Activated CD8-positive, alpha-beta memory T cell treated with anti-CD3 and anti-CD28 coated beads, Interleukin-2, amount 10 ng/mL, durations not matched to agents 7 days and 5 days (primary cell): ENCODE data around the gene CADPS. TPM values are rescaled to one million over a fixed set of nuclear protein-coding genes. Genes with fewer than 3 reads are reported as not detected.
A peak's percentile ranks its signal among the peaks of the same experiment; 100 is the strongest.

Experiments
- ATAC-seq: fragments of 150-1000 bp; cut with Tn5 transposase; one replicate; pipeline ENCODE4 v1.10.0; 2021; ENCODE audit warnings: moderate library complexity
- CTCF ChIA-PET: fragments of 350-600 bp; sonication (Branson Sonifier 250); formaldehyde crosslinking; loops from one replicate; lab custom pipeline; 2021; ENCODE audit warnings: antibody characterized with exemption; lab: Charles Lee
- DNase-seq: peaks from one replicate; pipeline ENCODE4 v3.0.0-alpha.2; 2020
- H3K27ac Mint-ChIP-seq: one replicate; pipeline ENCODE4 v1.8.0; 2021; ENCODE audit warnings: mild to moderate bottlenecking, mixed read lengths
- H3K27me3 Mint-ChIP-seq: one replicate; pipeline ENCODE4 v1.8.0; 2021; ENCODE audit warnings: mixed read lengths
- H3K36me3 Mint-ChIP-seq: one replicate; pipeline ENCODE4 v1.8.0; 2021; ENCODE audit warnings: mild to moderate bottlenecking, mixed read lengths
- H3K4me1 Mint-ChIP-seq: one replicate; pipeline ENCODE4 v1.8.0; 2021; ENCODE audit warnings: mixed read lengths
- H3K4me3 Mint-ChIP-seq: one replicate; pipeline ENCODE4 v1.8.0; 2021; ENCODE audit warnings: mild to moderate bottlenecking, moderate library complexity, mixed read lengths
- H3K9me3 Mint-ChIP-seq: one replicate; pipeline ENCODE4 v1.8.0; 2022; ENCODE audit warnings: low read depth, mixed read lengths
- total RNA-seq, 2 experiments: library from RNA; stranded (reverse); gene quantifications; one replicate each; pipeline ENCODE4 v1.2.3, GENCODE V29; 2021

CADPS gene
- total RNA-seq, 2 experiments from 2014 or later = not detected

DNA sequence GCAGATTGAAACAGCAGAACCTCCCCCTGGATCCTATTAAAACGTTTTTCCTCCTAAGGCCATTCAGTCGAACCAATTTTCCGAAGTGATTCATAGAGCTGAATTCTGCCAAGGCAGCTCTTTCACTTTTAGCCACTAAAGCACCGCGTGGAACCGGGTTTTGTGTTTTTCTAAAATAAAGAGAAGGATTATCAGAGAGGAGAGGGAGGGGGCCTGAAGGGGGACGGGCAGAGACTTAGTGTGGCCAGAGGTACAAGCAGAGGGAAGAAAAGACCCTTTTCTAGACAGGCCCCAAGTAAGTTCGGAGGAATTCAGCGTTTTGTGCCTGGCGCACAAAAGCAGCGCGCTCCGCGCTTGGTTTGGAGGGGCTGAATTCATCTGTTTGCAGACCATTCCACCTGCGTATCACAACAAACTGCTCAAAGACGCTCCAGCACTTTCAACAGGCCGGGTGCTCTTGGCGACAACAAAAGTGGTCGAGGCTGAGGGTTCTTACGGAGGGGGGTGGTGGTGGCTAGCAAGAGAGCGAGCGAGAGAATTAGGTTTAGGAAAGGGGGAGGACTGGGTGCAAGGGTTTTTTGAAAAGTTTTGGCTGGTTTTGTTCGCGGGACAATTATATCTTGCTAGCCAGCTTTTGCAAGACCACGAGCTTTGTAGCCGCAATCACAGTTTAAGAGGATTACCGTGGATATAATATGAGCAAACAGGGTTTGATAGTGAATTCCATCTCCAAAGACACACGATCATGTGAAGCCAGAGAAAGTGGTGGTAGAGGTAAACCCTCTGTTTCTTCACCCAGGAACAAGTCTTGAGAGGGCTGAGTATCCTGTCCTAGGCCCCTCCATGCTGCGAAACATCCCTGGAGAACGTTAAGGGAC, 500.6 kb downstream of the CADPS start:
- no peak for ATAC-seq
- Mint-ChIP-seq H3K27me3 (peaks cover 92% of the 10 kb centered on the region), H3K4me3 (no peak overlapping the region), H3K4me1 (peaks cover 4% of the 10 kb centered on the region), H3K36me3 (peaks cover 9% of the 10 kb centered on the region), H3K9me3 (no peaks in the 10 kb centered on the region), H3K27ac (peak overlapping the region; percentile 40)
- DNase-seq = no peak
- CTCF ChIA-PET = no interaction called here

DNA sequence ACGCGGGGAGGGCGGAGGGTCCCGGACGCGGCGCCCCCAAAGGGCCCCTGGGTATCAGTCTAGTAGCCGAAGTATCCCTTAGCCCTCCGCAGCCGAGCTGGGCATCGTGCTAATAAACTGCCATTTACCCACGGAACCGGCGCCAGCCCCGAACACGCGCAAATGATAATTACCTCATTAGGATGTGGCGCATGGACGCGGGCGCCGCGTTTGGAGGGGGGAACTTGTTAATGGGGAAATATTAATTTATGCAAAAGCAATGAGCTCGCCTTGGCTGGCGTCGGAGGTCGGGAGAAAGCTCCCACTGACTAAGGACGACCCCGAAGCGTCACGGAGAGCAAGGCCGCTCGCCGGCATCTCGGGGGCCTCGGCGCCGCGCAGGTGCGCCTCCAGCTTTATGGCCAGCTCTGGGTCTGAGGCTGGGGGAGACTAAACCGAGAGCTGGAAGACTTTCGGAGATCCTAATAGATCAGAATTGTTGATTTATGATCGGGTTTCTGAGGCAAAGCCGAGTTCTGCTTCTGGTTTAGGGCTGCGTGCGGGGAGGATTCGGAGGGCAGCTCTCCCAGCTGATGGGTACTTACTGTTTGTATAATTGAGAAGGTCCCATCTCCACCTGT, 501.4 kb downstream of the CADPS start:
- H3K36me3 Mint-ChIP-seq = peaks cover 9% of the 10 kb centered on the region
- CTCF ChIA-PET = no interaction called here
- peaks cover 4% of the 10 kb centered on the region for H3K4me1 Mint-ChIP-seq
- no peaks in the 10 kb centered on the region for H3K9me3 Mint-ChIP-seq
- DNase-seq = no peak
- no peak overlapping the region for H3K4me3 Mint-ChIP-seq
- no peak for ATAC-seq
- H3K27ac Mint-ChIP-seq = peak overlapping the region; percentile 40
- H3K27me3 Mint-ChIP-seq = peaks cover 90% of the 10 kb centered on the region

DNA sequence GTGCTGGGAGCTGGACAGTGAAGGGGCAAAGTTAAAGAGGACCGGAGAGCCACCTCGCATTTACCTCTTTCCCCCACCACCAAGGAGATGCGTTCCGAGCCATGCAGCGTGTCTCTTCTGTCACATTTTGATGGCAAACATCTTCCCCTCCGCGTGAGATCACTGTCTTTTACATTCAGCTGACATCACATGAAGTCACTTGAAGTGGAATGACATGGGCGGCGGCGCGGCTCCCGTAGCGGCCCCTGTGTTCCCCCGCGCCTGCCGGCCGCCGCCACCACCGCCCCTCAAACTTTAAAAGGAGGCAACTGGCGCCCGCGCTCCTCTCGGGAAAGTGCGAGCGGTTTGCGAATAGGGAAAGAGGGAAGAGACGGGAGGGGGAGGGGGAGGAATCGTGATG, 502.0 kb downstream of the CADPS start, which contains the start of gene FEZF2:
TSS of gene FEZF2 (minus strand) at position 336 of the 400 bp plus-strand sequence. CDS start 682 bp downstream, outside the sequence.
- no peak for ATAC-seq
- Mint-ChIP-seq H3K4me3 (no peak within 1 kb of the TSS), H3K4me1 (peaks cover 4% of the 10 kb centered on the region), H3K27ac (peak within 1 kb of the TSS; percentile 40), H3K27me3 (peaks cover 91% of the 10 kb centered on the region), H3K9me3 (no peaks in the 10 kb centered on the region), H3K36me3 (peaks cover 11% of the 10 kb centered on the region)
- CTCF ChIA-PET = no interaction called here
- DNase-seq = no peak

- DNase-seq = no peak
- Mint-ChIP-seq H3K9me3 (no peaks in the 10 kb centered on the region), H3K27ac (no peak overlapping the region), H3K27me3 (peaks cover 93% of the 10 kb centered on the region), H3K36me3 (peaks cover 12% of the 10 kb centered on the region), H3K4me3 (no peak overlapping the region), H3K4me1 (peaks cover 4% of the 10 kb centered on the region)
- ATAC-seq = no peak
- CTCF ChIA-PET = no interaction called here
Measured at GRCh38 chr3:62372621-62373041, 502.6 kb downstream of the CADPS start.

DNA sequence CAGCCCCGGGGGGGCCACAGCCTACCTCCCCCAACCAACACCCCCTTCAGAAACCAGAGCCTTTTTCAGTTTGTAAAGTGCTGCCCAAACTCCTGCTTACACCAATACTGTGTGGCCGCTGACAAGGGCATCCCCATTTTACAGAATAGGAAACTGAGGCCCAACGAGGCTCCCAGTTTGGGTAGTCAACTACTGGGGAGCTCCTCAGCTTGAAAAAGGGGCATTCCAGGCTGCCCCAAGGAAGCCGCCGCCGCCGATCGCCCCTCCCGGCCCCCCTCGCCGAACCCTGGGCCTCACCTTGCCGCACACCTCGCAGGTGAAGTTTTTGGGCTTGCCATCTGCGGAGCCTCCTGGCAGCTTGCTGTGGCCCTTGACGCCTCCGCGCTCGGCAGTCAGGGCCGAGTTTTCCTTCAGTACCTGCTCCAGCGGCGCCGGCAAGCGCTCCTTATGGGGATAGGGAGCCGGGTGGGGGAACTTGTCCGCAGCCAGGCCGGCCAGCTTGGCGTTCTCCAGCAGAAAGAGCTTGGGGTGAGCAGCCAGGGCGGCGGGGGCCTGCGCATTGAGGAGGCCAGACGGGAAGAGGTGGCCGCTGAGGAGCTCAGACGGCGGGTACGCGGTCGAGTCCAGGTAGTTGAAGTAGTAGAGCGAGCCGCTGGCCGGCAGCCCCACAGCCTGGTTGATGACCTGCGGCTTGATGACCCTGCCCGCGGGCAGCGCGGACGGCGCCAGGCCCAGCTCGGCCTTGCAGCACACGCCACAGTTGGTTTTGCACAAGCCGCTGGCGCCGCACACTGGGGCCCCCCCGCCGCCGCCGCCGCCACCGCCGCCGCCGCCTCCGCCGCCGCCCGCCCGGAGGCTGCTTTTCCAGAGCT, 503.3 kb downstream of the CADPS start:
- peaks cover 4% of the 10 kb centered on the region for H3K4me1 Mint-ChIP-seq
- CTCF ChIA-PET = no interaction called here
- peaks cover 12% of the 10 kb centered on the region for H3K36me3 Mint-ChIP-seq
- no peak overlapping the region for H3K27ac Mint-ChIP-seq
- no peak overlapping the region for H3K4me3 Mint-ChIP-seq
- H3K27me3 Mint-ChIP-seq = peaks cover 93% of the 10 kb centered on the region
- ATAC-seq (no peak), DNase-seq (no peak)
- no peaks in the 10 kb centered on the region for H3K9me3 Mint-ChIP-seq

GRCh38 chr3:62370858-62371719, 504.1 kb downstream of the CADPS start:
- Mint-ChIP-seq H3K4me1 (peaks cover 4% of the 10 kb centered on the region), H3K27ac (peak overlapping the region; percentile 62)
- no peak for DNase-seq

DNA sequence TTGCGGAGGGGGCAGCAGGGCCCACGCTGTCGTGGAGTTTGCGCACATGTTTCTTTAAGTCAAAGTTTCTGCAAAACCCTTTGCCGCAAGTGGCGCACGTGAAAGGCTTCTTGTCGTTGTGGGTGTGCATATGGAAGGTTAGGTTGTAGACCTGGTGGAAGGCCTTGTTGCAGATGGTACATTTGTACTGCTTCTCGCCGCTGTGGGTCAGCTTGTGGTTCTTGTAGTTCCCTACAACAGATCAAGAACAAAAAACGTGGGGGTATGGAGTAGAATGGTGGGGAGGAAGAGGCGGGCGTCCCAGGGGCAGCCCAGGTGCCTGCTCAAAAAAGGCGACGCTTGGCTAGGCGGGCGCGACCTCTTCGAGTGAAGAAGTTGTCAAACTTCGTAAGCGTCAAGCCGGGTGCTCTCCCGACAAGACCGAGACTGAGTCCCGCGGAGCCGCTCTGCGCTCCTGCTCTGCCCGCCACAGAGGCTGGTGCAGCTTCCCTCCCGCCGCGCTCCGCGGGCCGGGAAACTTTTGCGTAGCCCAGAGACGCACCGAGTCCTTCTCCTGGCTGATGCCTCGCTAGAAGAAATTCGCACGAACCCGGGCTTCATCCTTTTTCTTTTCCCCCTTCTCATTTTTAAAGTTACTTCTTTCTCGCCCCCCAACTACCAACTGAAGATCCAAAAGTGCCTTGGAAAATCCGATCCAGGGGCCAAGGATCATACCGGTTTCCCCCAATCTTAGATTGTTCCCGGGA, 504.9 kb downstream of the CADPS start:
- Mint-ChIP-seq H3K27me3 (peaks cover 93% of the 10 kb centered on the region), H3K4me1 (peaks cover 4% of the 10 kb centered on the region), H3K9me3 (no peaks in the 10 kb centered on the region), H3K4me3 (peak overlapping the region; percentile 18), H3K36me3 (peaks cover 10% of the 10 kb centered on the region), H3K27ac (peak overlapping the region; percentile 62)
- CTCF ChIA-PET = no interaction called here
- ATAC-seq (no peak), DNase-seq (no peak)

More at GRCh38 chr3:62370858-62371719, 504.1 kb downstream of the CADPS start:
- no peak overlapping the region for H3K4me3 Mint-ChIP-seq
- peaks cover 11% of the 10 kb centered on the region for H3K36me3 Mint-ChIP-seq
- no peak for ATAC-seq
- CTCF ChIA-PET = no interaction called here
- H3K27me3 Mint-ChIP-seq = peaks cover 93% of the 10 kb centered on the region
- H3K9me3 Mint-ChIP-seq = no peaks in the 10 kb centered on the region

DNA sequence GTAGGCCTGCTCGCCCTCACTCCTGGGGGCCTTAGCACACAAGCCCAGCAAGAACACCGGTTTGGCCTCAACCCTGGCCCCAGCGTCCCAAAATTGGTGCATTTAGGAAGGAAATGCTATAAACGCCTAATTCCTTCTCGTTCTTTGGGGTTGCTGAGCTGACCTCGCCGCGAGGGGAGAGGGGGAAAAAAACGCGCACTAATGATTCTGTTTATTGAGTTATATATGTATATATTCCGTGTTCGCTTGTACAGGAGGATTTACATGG, 505.8 kb downstream of the CADPS start:
- Mint-ChIP-seq H3K9me3 (no peaks in the 10 kb centered on the region), H3K27ac (no peak overlapping the region), H3K36me3 (peaks cover 10% of the 10 kb centered on the region), H3K27me3 (peaks cover 93% of the 10 kb centered on the region), H3K4me1 (peaks cover 4% of the 10 kb centered on the region), H3K4me3 (no peak overlapping the region)
- no peak for DNase-seq
- no peak for ATAC-seq
- CTCF ChIA-PET = no interaction called here

- Mint-ChIP-seq H3K27ac (no peak overlapping the region), H3K4me3 (no peak overlapping the region), H3K4me1 (no peaks in the 10 kb centered on the region), H3K9me3 (no peaks in the 10 kb centered on the region), H3K36me3 (peaks cover 10% of the 10 kb centered on the region), H3K27me3 (peaks cover 88% of the 10 kb centered on the region)
- CTCF ChIA-PET = no interaction called here
- ATAC-seq (no peak), DNase-seq (no peak)
Measured at GRCh38 chr3:62368705-62369475, 506.3 kb downstream of the CADPS start.

GRCh38 chr3:62368290-62368704, 506.9 kb downstream of the CADPS start:
- Mint-ChIP-seq H3K4me1 (no peaks in the 10 kb centered on the region), H3K4me3 (no peak overlapping the region), H3K36me3 (peaks cover 10% of the 10 kb centered on the region), H3K27ac (no peak overlapping the region), H3K27me3 (peaks cover 82% of the 10 kb centered on the region), H3K9me3 (no peaks in the 10 kb centered on the region)
- CTCF ChIA-PET = no interaction called here
- ATAC-seq (no peak), DNase-seq (no peak)

- no peak overlapping the region for H3K27ac Mint-ChIP-seq
- no peak for ATAC-seq
- H3K36me3 Mint-ChIP-seq = peaks cover 10% of the 10 kb centered on the region
- H3K27me3 Mint-ChIP-seq = peaks cover 79% of the 10 kb centered on the region
- H3K9me3 Mint-ChIP-seq = no peaks in the 10 kb centered on the region
- no peak overlapping the region for H3K4me3 Mint-ChIP-seq
- no peak for DNase-seq
- CTCF ChIA-PET = no interaction called here
- no peaks in the 10 kb centered on the region for H3K4me1 Mint-ChIP-seq
Measured at GRCh38 chr3:62367763-62368195, 507.4 kb downstream of the CADPS start.

GRCh38 chr3:62366126-62366484, 509.1 kb downstream of the CADPS start:
- CTCF ChIA-PET = no interaction called here
- Mint-ChIP-seq H3K27ac (no peak overlapping the region), H3K36me3 (peaks cover 10% of the 10 kb centered on the region), H3K27me3 (peaks cover 65% of the 10 kb centered on the region), H3K9me3 (no peaks in the 10 kb centered on the region), H3K4me3 (no peak overlapping the region), H3K4me1 (no peaks in the 10 kb centered on the region)
- DNase-seq (no peak), ATAC-seq (no peak)
